K562 (cell line): ENCODE data around the gene PHYKPL. TPM values are rescaled to one million over a fixed set of nuclear protein-coding genes. Genes with fewer than 3 reads are reported as not detected.

ENCODE experiments used
- ATAC-seq: fragments of 200-7000 bp; cut with Tn5 transposase; 3 replicates; pipeline ENCODE4 v1.9.1; 2020; ENCODE audit warnings: moderate library complexity
- BruUV-seq: library from RNA; stranded (reverse); fragments of 400-500 nt; replicated peaks from 2 replicates; lab custom pipeline; 2021; lab: Mats Ljungman, UMichigan
- CTCF ChIA-PET: fragments of 300-600 bp; formaldehyde crosslinking; extraction: SDS; loops from one replicate; lab custom pipeline; 2021; ENCODE audit warnings: low intra/inter-chr PET ratio; lab: Yijun Ruan, JAX
- POLR2A ChIA-PET: fragments of 300-600, 350-650 bp; sonication (Branson Sonifier 250); formaldehyde crosslinking; extraction: SDS; loops from one replicate; lab custom pipeline; 2021; ENCODE audit warnings: antibody characterized with exemption, inconsistent platforms; lab: Yijun Ruan, JAX
- DNase-seq, 4 experiments: peaks; one replicate each; pipeline versions ENCODE4 v3.0.0 to v3.0.0-alpha.2; 2011 to 2018; ENCODE audit warnings: low spot score in 3 of 4, mixed read lengths in 3 of 4; ENCODE audit errors: extremely low read depth in 1 of 4
- FAIRE-seq: peaks from 2 replicates; lab custom pipeline; 2011; peaks lifted over from hg19 to GRCh38; lab: Jason Lieb, UNC
- H2AFZ ChIP-seq: 2 replicates; pipeline ENCODE4 v1.6.0; 2011; ENCODE audit warnings: low read depth, low read length, control low read depth, inconsistent platforms
- H3K27ac ChIP-seq: fragments of 200-600 bp; 3 replicates; pipeline ENCODE4 v1.8.0; 2011; ENCODE audit warnings: low read depth, mild to moderate bottlenecking, control low read depth, inconsistent platforms, low read length, moderate library complexity, mixed read lengths; ENCODE audit errors: extremely low read depth
- H3K27me3 ChIP-seq, 2 experiments: fragments of 300-600 bp in 1 of 2; 2 replicates in 1 of 2; 3 replicates in 1 of 2; pipeline versions ENCODE4 v1.6.0 to v1.8.0; 2011; ENCODE audit warnings: inconsistent platforms in 2 of 2, low read length in 2 of 2, mild to moderate bottlenecking in 1 of 2, mixed read lengths in 1 of 2, moderate library complexity in 1 of 2; ENCODE audit not compliant: control insufficient read depth in 2 of 2, insufficient read depth in 2 of 2
- H3K36me3 ChIP-seq: fragments of 300-600 bp; 3 replicates; pipeline ENCODE4 v1.8.0; 2011; ENCODE audit warnings: mild to moderate bottlenecking, low read length, inconsistent platforms; ENCODE audit not compliant: control insufficient read depth, insufficient read depth
- H3K4me1 ChIP-seq, 2 experiments: fragments of 200-600 bp in 1 of 2; replicated peaks in 1 of 2; 2 replicates in 1 of 2; 3 replicates in 1 of 2; pipeline versions ENCODE4 v1.5.1 to v1.8.0; 2011; ENCODE audit warnings: inconsistent platforms in 2 of 2, low read length in 2 of 2, mild to moderate bottlenecking in 1 of 2, mixed read lengths in 1 of 2, moderate library complexity in 1 of 2; ENCODE audit not compliant: control insufficient read depth in 2 of 2, insufficient read depth in 2 of 2
- H3K4me2 ChIP-seq: 2 replicates; pipeline ENCODE4 v1.6.1; 2011; ENCODE audit warnings: low read length, control low read depth, inconsistent platforms, mixed read lengths; ENCODE audit not compliant: insufficient read depth
- H3K4me3 ChIP-seq: fragments of 200-600 bp; sonication (generic), shearing (Covaris generic); 2 replicates; pipeline ENCODE4 v1.5.1; 2016; ENCODE audit warnings: control low read depth, inconsistent platforms
- H3K79me2 ChIP-seq: fragments of 200-600 bp; 3 replicates; pipeline ENCODE4 v1.8.0; 2011; ENCODE audit warnings: low read length, inconsistent platforms; ENCODE audit not compliant: control insufficient read depth, insufficient read depth
- H3K9ac ChIP-seq, 2 experiments: 2 replicates each; pipeline versions ENCODE4 v1.6.0 to v1.6.1; 2011; ENCODE audit warnings: low read depth in 2 of 2, low read length in 2 of 2, control low read depth in 1 of 2, inconsistent platforms in 1 of 2, mild to moderate bottlenecking in 1 of 2, mixed read lengths in 1 of 2; ENCODE audit not compliant: insufficient read depth in 1 of 2
- H3K9me1 ChIP-seq: one replicate; pipeline ENCODE4 v1.6.0; 2011; ENCODE audit warnings: inconsistent platforms, mild to moderate bottlenecking, low read length, moderate library complexity; ENCODE audit not compliant: control insufficient read depth, insufficient read depth
- H3K9me3 ChIP-seq: replicated peaks from 2 replicates; pipeline ENCODE4 v1.5.1; 2011; ENCODE audit warnings: low read depth, low read length, inconsistent platforms; ENCODE audit not compliant: control insufficient read depth, insufficient read depth
- H4K20me1 ChIP-seq: replicated peaks from 2 replicates; pipeline ENCODE4 v1.6.1; 2011; ENCODE audit warnings: low read length, inconsistent platforms, mixed read lengths; ENCODE audit not compliant: control insufficient read depth, insufficient read depth
- TCF3 ChIP-seq: sonication (generic); formaldehyde crosslinking; IDR thresholded peaks from 2 replicates; pipeline ENCODE4 v1.4.0; 2020; ENCODE audit warnings: mild to moderate bottlenecking, missing genetic modification reagents
- WGBS: fragments of 100-300 bp; shearing (Covaris generic); methylation state at CpG from one replicate; pipeline ENCODE4 v1.1.6; 2016; ENCODE audit warnings: low coverage, mixed read lengths; ENCODE audit not compliant: insufficient coverage; ENCODE audit errors: missing lambda C conversion rate; 5-methylcytosine and 5-hydroxymethylcytosine counted together
- in situ Hi-C: fragments of 300-500 bp; cut with MboI; formaldehyde crosslinking; loops from 4 replicates; pipeline ENCODE4 v1.15.0; 2018; ENCODE audit warnings: inconsistent platforms, mixed read lengths
- intact Hi-C: fragments of 100-400 bp; cut with micrococcal nuclease; formaldehyde crosslinking; loops from 2 replicates; pipeline ENCODE4 v1.14.2; 2022
- polyA plus RNA-seq, 8 experiments: library from polyadenylated mRNA; depleted of rRNA in 4 of 8; stranded (reverse) in 5 of 8; unstranded in 3 of 8; fragments of >200 nt; fragmentation: Nextera tagmentation in 2 of 8; fragmentation: Illumina TruSeq in 1 of 8; extraction: Ambion mirVana in 2 of 8; extraction: Trizol in 1 of 8; gene quantifications; 2 replicates each; pipeline versions ENCODE4 v1.2.1 to v1.2.3, GENCODE V29; 2011 to 2014; ENCODE audit warnings: inconsistent platforms in 1 of 8, missing spikeins in 1 of 8
- total RNA-seq, 7 experiments: library from RNA; depleted of rRNA in 6 of 7; stranded (reverse); fragments of >200 nt in 6 of 7; fragmentation: Illumina TruSeq in 2 of 7; extraction: Trizol in 2 of 7; gene quantifications; 2 replicates each; pipeline versions ENCODE4 v1.2.1 to v1.2.3, GENCODE V29; 2011 to 2021; ENCODE audit warnings: low replicate concordance in 1 of 7
- TF ChIP-seq, protein P1 (sequence below), 2 experiments: IDR thresholded peaks; 2 replicates each; pipeline ENCODE4 v1.6.1; 2012; ENCODE audit warnings: improper control_type of control experiment in 2 of 2, low read depth in 2 of 2, low read length in 2 of 2, borderline replicate concordance in 1 of 2
- TF ChIP-seq, protein P2 (sequence below): IDR thresholded peaks from 3 replicates; pipeline ENCODE4 v1.6.1; 2011; ENCODE audit warnings: borderline replicate concordance, mild to moderate bottlenecking, moderate library complexity; ENCODE audit not compliant: insufficient read length; ENCODE audit errors: extremely low read depth
- TF ChIP-seq, protein P3 (sequence below): fragments of 450-650 bp; IDR thresholded peaks from 2 replicates; pipeline ENCODE4 v1.6.1; 2016; ENCODE audit warnings: mild to moderate bottlenecking, moderate library complexity

The PHYKPL gene
- total and polyA plus RNA-seq, 9 of the 15 experiments (the other 6 are each of a cell fraction or from before 2014, with no cell fraction given): 4.7 to 34.7 (median 18.6) TPM

DNA sequence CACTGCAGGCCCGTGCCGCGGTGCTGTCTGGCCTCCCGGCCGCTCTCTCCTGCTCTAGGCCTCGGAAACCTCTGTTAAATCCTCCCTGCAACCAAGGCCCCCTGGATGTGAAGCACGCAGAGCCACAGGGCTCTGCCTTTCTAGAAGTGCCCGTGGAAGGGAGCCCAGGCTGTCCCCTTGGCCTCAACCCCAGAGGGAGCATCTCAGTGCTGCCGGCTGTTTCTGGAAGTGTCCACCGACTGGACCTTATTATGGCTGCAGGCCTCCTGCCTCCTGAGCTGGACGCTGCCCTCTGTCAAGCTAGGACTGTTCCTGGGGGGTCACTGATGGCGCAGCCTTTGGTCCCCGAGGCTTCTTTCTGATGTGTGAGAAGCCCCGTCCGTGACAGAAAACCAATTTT is 40.4 kb upstream of the PHYKPL start:
- Histone ChIP-seq H3K9me3 (peaks cover 4% of the 10 kb centered on the region; the same call in 1 of the 2 replicates), H4K20me1 (no peaks in the 10 kb centered on the region), H3K9me1 (no peaks in the 10 kb centered on the region), H3K9ac (no peak overlapping the region), H3K4me2 (no peak overlapping the region), H3K36me3 (no peaks in the 10 kb centered on the region), H3K4me3 (no peak overlapping the region), H3K79me2 (no peaks in the 10 kb centered on the region), H2AFZ (no peak overlapping the region), H3K27me3 (peaks cover 19 to 88% of the 10 kb centered on the region in 2 experiments; a peak in 4 of 5 replicates), H3K4me1 (peaks cover 0 to 3% of the 10 kb centered on the region in 2 experiments; a peak in 1 of 5 replicates), H3K27ac (no peak overlapping the region)
- 11% methylated on average over 15 of the region's 15 CpGs for WGBS
- TF ChIP-seq, protein P1, sequence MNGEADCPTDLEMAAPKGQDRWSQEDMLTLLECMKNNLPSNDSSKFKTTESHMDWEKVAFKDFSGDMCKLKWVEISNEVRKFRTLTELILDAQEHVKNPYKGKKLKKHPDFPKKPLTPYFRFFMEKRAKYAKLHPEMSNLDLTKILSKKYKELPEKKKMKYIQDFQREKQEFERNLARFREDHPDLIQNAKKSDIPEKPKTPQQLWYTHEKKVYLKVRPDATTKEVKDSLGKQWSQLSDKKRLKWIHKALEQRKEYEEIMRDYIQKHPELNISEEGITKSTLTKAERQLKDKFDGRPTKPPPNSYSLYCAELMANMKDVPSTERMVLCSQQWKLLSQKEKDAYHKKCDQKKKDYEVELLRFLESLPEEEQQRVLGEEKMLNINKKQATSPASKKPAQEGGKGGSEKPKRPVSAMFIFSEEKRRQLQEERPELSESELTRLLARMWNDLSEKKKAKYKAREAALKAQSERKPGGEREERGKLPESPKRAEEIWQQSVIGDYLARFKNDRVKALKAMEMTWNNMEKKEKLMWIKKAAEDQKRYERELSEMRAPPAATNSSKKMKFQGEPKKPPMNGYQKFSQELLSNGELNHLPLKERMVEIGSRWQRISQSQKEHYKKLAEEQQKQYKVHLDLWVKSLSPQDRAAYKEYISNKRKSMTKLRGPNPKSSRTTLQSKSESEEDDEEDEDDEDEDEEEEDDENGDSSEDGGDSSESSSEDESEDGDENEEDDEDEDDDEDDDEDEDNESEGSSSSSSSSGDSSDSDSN (IDR thresholded peaks at IDR 0.05; ENCODE audit: borderline replicate concordance in 1 of 2, low read depth in 2 of 2, low read length in 2 of 2): 0 out of 4 replicates have a peak, but pooled peaks of 1 of the 2 experiments have one; percentile 38
- TF ChIP-seq, protein P2, sequence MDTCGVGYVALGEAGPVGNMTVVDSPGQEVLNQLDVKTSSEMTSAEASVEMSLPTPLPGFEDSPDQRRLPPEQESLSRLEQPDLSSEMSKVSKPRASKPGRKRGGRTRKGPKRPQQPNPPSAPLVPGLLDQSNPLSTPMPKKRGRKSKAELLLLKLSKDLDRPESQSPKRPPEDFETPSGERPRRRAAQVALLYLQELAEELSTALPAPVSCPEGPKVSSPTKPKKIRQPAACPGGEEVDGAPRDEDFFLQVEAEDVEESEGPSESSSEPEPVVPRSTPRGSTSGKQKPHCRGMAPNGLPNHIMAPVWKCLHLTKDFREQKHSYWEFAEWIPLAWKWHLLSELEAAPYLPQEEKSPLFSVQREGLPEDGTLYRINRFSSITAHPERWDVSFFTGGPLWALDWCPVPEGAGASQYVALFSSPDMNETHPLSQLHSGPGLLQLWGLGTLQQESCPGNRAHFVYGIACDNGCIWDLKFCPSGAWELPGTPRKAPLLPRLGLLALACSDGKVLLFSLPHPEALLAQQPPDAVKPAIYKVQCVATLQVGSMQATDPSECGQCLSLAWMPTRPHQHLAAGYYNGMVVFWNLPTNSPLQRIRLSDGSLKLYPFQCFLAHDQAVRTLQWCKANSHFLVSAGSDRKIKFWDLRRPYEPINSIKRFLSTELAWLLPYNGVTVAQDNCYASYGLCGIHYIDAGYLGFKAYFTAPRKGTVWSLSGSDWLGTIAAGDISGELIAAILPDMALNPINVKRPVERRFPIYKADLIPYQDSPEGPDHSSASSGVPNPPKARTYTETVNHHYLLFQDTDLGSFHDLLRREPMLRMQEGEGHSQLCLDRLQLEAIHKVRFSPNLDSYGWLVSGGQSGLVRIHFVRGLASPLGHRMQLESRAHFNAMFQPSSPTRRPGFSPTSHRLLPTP: no peak
- TF ChIP-seq, protein P3, sequence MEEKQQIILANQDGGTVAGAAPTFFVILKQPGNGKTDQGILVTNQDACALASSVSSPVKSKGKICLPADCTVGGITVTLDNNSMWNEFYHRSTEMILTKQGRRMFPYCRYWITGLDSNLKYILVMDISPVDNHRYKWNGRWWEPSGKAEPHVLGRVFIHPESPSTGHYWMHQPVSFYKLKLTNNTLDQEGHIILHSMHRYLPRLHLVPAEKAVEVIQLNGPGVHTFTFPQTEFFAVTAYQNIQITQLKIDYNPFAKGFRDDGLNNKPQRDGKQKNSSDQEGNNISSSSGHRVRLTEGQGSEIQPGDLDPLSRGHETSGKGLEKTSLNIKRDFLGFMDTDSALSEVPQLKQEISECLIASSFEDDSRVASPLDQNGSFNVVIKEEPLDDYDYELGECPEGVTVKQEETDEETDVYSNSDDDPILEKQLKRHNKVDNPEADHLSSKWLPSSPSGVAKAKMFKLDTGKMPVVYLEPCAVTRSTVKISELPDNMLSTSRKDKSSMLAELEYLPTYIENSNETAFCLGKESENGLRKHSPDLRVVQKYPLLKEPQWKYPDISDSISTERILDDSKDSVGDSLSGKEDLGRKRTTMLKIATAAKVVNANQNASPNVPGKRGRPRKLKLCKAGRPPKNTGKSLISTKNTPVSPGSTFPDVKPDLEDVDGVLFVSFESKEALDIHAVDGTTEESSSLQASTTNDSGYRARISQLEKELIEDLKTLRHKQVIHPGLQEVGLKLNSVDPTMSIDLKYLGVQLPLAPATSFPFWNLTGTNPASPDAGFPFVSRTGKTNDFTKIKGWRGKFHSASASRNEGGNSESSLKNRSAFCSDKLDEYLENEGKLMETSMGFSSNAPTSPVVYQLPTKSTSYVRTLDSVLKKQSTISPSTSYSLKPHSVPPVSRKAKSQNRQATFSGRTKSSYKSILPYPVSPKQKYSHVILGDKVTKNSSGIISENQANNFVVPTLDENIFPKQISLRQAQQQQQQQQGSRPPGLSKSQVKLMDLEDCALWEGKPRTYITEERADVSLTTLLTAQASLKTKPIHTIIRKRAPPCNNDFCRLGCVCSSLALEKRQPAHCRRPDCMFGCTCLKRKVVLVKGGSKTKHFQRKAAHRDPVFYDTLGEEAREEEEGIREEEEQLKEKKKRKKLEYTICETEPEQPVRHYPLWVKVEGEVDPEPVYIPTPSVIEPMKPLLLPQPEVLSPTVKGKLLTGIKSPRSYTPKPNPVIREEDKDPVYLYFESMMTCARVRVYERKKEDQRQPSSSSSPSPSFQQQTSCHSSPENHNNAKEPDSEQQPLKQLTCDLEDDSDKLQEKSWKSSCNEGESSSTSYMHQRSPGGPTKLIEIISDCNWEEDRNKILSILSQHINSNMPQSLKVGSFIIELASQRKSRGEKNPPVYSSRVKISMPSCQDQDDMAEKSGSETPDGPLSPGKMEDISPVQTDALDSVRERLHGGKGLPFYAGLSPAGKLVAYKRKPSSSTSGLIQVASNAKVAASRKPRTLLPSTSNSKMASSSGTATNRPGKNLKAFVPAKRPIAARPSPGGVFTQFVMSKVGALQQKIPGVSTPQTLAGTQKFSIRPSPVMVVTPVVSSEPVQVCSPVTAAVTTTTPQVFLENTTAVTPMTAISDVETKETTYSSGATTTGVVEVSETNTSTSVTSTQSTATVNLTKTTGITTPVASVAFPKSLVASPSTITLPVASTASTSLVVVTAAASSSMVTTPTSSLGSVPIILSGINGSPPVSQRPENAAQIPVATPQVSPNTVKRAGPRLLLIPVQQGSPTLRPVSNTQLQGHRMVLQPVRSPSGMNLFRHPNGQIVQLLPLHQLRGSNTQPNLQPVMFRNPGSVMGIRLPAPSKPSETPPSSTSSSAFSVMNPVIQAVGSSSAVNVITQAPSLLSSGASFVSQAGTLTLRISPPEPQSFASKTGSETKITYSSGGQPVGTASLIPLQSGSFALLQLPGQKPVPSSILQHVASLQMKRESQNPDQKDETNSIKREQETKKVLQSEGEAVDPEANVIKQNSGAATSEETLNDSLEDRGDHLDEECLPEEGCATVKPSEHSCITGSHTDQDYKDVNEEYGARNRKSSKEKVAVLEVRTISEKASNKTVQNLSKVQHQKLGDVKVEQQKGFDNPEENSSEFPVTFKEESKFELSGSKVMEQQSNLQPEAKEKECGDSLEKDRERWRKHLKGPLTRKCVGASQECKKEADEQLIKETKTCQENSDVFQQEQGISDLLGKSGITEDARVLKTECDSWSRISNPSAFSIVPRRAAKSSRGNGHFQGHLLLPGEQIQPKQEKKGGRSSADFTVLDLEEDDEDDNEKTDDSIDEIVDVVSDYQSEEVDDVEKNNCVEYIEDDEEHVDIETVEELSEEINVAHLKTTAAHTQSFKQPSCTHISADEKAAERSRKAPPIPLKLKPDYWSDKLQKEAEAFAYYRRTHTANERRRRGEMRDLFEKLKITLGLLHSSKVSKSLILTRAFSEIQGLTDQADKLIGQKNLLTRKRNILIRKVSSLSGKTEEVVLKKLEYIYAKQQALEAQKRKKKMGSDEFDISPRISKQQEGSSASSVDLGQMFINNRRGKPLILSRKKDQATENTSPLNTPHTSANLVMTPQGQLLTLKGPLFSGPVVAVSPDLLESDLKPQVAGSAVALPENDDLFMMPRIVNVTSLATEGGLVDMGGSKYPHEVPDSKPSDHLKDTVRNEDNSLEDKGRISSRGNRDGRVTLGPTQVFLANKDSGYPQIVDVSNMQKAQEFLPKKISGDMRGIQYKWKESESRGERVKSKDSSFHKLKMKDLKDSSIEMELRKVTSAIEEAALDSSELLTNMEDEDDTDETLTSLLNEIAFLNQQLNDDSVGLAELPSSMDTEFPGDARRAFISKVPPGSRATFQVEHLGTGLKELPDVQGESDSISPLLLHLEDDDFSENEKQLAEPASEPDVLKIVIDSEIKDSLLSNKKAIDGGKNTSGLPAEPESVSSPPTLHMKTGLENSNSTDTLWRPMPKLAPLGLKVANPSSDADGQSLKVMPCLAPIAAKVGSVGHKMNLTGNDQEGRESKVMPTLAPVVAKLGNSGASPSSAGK: no peak
- TF ChIP-seq TCF3 (CRISPR knock-in tag): no peak
- ATAC-seq: peak; percentile 28
- in situ Hi-C loops: no loop called here
- ChIA-PET CTCF (no interaction called here), POLR2A (interaction anchor here (0.6 kb wide), 1 partner anchor 452 kb away, joined by 3 read pairs; no protein-coding TSS in a partner anchor)
- no peak for FAIRE-seq
- intact Hi-C loops: no loop called here
- no TSS peak for BruUV-seq
- DNase-seq: no peak
